K562 (cell line): Measurements from ENCODE around the gene PPFIBP2. TPM values are rescaled to one million over a fixed set of nuclear protein-coding genes. Genes with fewer than 3 reads are reported as not detected.

Experiments used
- ATAC-seq: fragments of 200-7000 bp; cut with Tn5 transposase; 3 replicates; pipeline ENCODE4 v1.9.1; 2020; ENCODE audit warnings: moderate library complexity
- BruUV-seq: library from RNA; stranded (reverse); fragments of 400-500 nt; replicated peaks from 2 replicates; lab custom pipeline; 2021; lab: Mats Ljungman, UMichigan
- CTCF ChIA-PET: fragments of 300-600 bp; formaldehyde crosslinking; extraction: SDS; loops from one replicate; lab custom pipeline; 2021; ENCODE audit warnings: low intra/inter-chr PET ratio; lab: Yijun Ruan, JAX
- POLR2A ChIA-PET: fragments of 300-600, 350-650 bp; sonication (Branson Sonifier 250); formaldehyde crosslinking; extraction: SDS; loops from one replicate; lab custom pipeline; 2021; ENCODE audit warnings: antibody characterized with exemption, inconsistent platforms; lab: Yijun Ruan, JAX
- DNase-seq, 4 experiments: peaks; one replicate each; pipeline versions ENCODE4 v3.0.0 to v3.0.0-alpha.2; 2011 to 2018; ENCODE audit warnings: low spot score in 3 of 4, mixed read lengths in 3 of 4; ENCODE audit errors: extremely low read depth in 1 of 4
- FAIRE-seq: peaks from 2 replicates; lab custom pipeline; 2011; peaks lifted over from hg19 to GRCh38; lab: Jason Lieb, UNC
- H2AFZ ChIP-seq: 2 replicates; pipeline ENCODE4 v1.6.0; 2011; ENCODE audit warnings: low read depth, low read length, control low read depth, inconsistent platforms
- H3K27ac ChIP-seq: fragments of 200-600 bp; 3 replicates; pipeline ENCODE4 v1.8.0; 2011; ENCODE audit warnings: low read depth, mild to moderate bottlenecking, control low read depth, inconsistent platforms, low read length, moderate library complexity, mixed read lengths; ENCODE audit errors: extremely low read depth
- H3K27me3 ChIP-seq, 2 experiments: fragments of 300-600 bp in 1 of 2; 2 replicates in 1 of 2; 3 replicates in 1 of 2; pipeline versions ENCODE4 v1.6.0 to v1.8.0; 2011; ENCODE audit warnings: inconsistent platforms in 2 of 2, low read length in 2 of 2, mild to moderate bottlenecking in 1 of 2, mixed read lengths in 1 of 2, moderate library complexity in 1 of 2; ENCODE audit not compliant: control insufficient read depth in 2 of 2, insufficient read depth in 2 of 2
- H3K36me3 ChIP-seq: fragments of 300-600 bp; 3 replicates; pipeline ENCODE4 v1.8.0; 2011; ENCODE audit warnings: mild to moderate bottlenecking, low read length, inconsistent platforms; ENCODE audit not compliant: control insufficient read depth, insufficient read depth
- H3K4me1 ChIP-seq, 2 experiments: fragments of 200-600 bp in 1 of 2; replicated peaks in 1 of 2; 2 replicates in 1 of 2; 3 replicates in 1 of 2; pipeline versions ENCODE4 v1.5.1 to v1.8.0; 2011; ENCODE audit warnings: inconsistent platforms in 2 of 2, low read length in 2 of 2, mild to moderate bottlenecking in 1 of 2, mixed read lengths in 1 of 2, moderate library complexity in 1 of 2; ENCODE audit not compliant: control insufficient read depth in 2 of 2, insufficient read depth in 2 of 2
- H3K4me2 ChIP-seq: 2 replicates; pipeline ENCODE4 v1.6.1; 2011; ENCODE audit warnings: low read length, control low read depth, inconsistent platforms, mixed read lengths; ENCODE audit not compliant: insufficient read depth
- H3K4me3 ChIP-seq: fragments of 200-600 bp; sonication (generic), shearing (Covaris generic); 2 replicates; pipeline ENCODE4 v1.5.1; 2016; ENCODE audit warnings: control low read depth, inconsistent platforms
- H3K79me2 ChIP-seq: fragments of 200-600 bp; 3 replicates; pipeline ENCODE4 v1.8.0; 2011; ENCODE audit warnings: low read length, inconsistent platforms; ENCODE audit not compliant: control insufficient read depth, insufficient read depth
- H3K9ac ChIP-seq, 2 experiments: 2 replicates each; pipeline versions ENCODE4 v1.6.0 to v1.6.1; 2011; ENCODE audit warnings: low read depth in 2 of 2, low read length in 2 of 2, control low read depth in 1 of 2, inconsistent platforms in 1 of 2, mild to moderate bottlenecking in 1 of 2, mixed read lengths in 1 of 2; ENCODE audit not compliant: insufficient read depth in 1 of 2
- H3K9me1 ChIP-seq: one replicate; pipeline ENCODE4 v1.6.0; 2011; ENCODE audit warnings: inconsistent platforms, mild to moderate bottlenecking, low read length, moderate library complexity; ENCODE audit not compliant: control insufficient read depth, insufficient read depth
- H3K9me3 ChIP-seq: replicated peaks from 2 replicates; pipeline ENCODE4 v1.5.1; 2011; ENCODE audit warnings: low read depth, low read length, inconsistent platforms; ENCODE audit not compliant: control insufficient read depth, insufficient read depth
- H4K20me1 ChIP-seq: replicated peaks from 2 replicates; pipeline ENCODE4 v1.6.1; 2011; ENCODE audit warnings: low read length, inconsistent platforms, mixed read lengths; ENCODE audit not compliant: control insufficient read depth, insufficient read depth
- EWSR1 ChIP-seq: fragments of 450-650 bp; IDR thresholded peaks from 2 replicates; pipeline ENCODE4 v1.6.1; 2018; ENCODE audit warnings: borderline replicate concordance, mild to moderate bottlenecking, low read depth, moderate library complexity; ENCODE audit not compliant: partially characterized antibody
- FOXP1 ChIP-seq: sonication (generic); formaldehyde crosslinking; IDR thresholded peaks from 2 replicates; pipeline ENCODE4 v1.8.0; 2022; ENCODE audit warnings: mild to moderate bottlenecking, missing genetic modification reagents
- MYBL2 ChIP-seq, 2 experiments: fragments of 450-650 bp in 1 of 2; sonication (generic) in 1 of 2; formaldehyde crosslinking in 1 of 2; IDR thresholded peaks; 2 replicates each; pipeline versions ENCODE4 v1.6.1 to v1.8.1; 2017 to 2022; ENCODE audit warnings: borderline replicate concordance in 1 of 2, inconsistent platforms in 1 of 2, low read depth in 1 of 2, mild to moderate bottlenecking in 1 of 2, missing genetic modification reagents in 1 of 2, moderate library complexity in 1 of 2
- MYC ChIP-seq, 2 experiments: fragments of 250-450 bp in 1 of 2; sonication (Bioruptor Pico) in 1 of 2; IDR thresholded peaks; 2 replicates each; pipeline versions ENCODE4 v1.5.1 to v1.6.1; 2012 to 2021; ENCODE audit warnings: low read depth in 2 of 2, borderline replicate concordance in 1 of 2, improper control_type of control experiment in 1 of 2, low read length in 1 of 2, mild to moderate bottlenecking in 1 of 2, moderate library complexity in 1 of 2
- RBM34 ChIP-seq: fragments of 200-400 bp; formaldehyde crosslinking; IDR thresholded peaks from 2 replicates; pipeline ENCODE4 v1.6.1; 2018; ENCODE audit warnings: low read length, borderline replicate concordance; ENCODE audit not compliant: insufficient read depth
- RFX7 ChIP-seq: fragments of 250-450 bp; sonication (Bioruptor Pico); IDR thresholded peaks from 2 replicates; pipeline ENCODE4 v1.5.1; 2021; ENCODE audit warnings: mild to moderate bottlenecking
- ZFPM2 ChIP-seq: fragments of 250-450 bp; sonication (Bioruptor Pico); IDR thresholded peaks from 2 replicates; pipeline ENCODE4 v1.5.1; 2022; ENCODE audit warnings: mild to moderate bottlenecking
- ZNF124 ChIP-seq: sonication (generic); formaldehyde crosslinking; IDR thresholded peaks from 2 replicates; pipeline ENCODE4 v1.8.1; 2022; ENCODE audit warnings: missing genetic modification reagents
- ZNF23 ChIP-seq: fragments of 250-450 bp; sonication (Bioruptor Pico); IDR thresholded peaks from 2 replicates; pipeline ENCODE4 v1.4.0; 2020; ENCODE audit warnings: mild to moderate bottlenecking
- ZNF445 ChIP-seq: fragments of 250-450 bp; sonication (Bioruptor Pico); IDR thresholded peaks from 2 replicates; pipeline ENCODE4 v1.4.0; 2020; ENCODE audit warnings: low read depth, mild to moderate bottlenecking, moderate library complexity
- WGBS: fragments of 100-300 bp; shearing (Covaris generic); methylation state at CpG from one replicate; pipeline ENCODE4 v1.1.6; 2016; ENCODE audit warnings: low coverage, mixed read lengths; ENCODE audit not compliant: insufficient coverage; ENCODE audit errors: missing lambda C conversion rate; 5-methylcytosine and 5-hydroxymethylcytosine counted together
- in situ Hi-C: fragments of 300-500 bp; cut with MboI; formaldehyde crosslinking; loops from 4 replicates; pipeline ENCODE4 v1.15.0; 2018; ENCODE audit warnings: inconsistent platforms, mixed read lengths
- intact Hi-C: fragments of 100-400 bp; cut with micrococcal nuclease; formaldehyde crosslinking; loops from 2 replicates; pipeline ENCODE4 v1.14.2; 2022
- polyA plus RNA-seq, 8 experiments: library from polyadenylated mRNA; depleted of rRNA in 4 of 8; stranded (reverse) in 5 of 8; unstranded in 3 of 8; fragments of >200 nt; fragmentation: Nextera tagmentation in 2 of 8; fragmentation: Illumina TruSeq in 1 of 8; extraction: Ambion mirVana in 2 of 8; extraction: Trizol in 1 of 8; gene quantifications; 2 replicates each; pipeline versions ENCODE4 v1.2.1 to v1.2.3, GENCODE V29; 2011 to 2014; ENCODE audit warnings: inconsistent platforms in 1 of 8, missing spikeins in 1 of 8
- total RNA-seq, 7 experiments: library from RNA; depleted of rRNA in 6 of 7; stranded (reverse); fragments of >200 nt in 6 of 7; fragmentation: Illumina TruSeq in 2 of 7; extraction: Trizol in 2 of 7; gene quantifications; 2 replicates each; pipeline versions ENCODE4 v1.2.1 to v1.2.3, GENCODE V29; 2011 to 2021; ENCODE audit warnings: low replicate concordance in 1 of 7
- TF ChIP-seq, protein P1 (sequence below), 2 experiments: IDR thresholded peaks in 1 of 2; conservative IDR thresholded peaks in 1 of 2; 2 replicates each; pipeline ENCODE4 v1.6.1; 2016; ENCODE audit warnings: low read depth in 2 of 2, mild to moderate bottlenecking in 1 of 2, missing compliant biosample characterization in 1 of 2, missing genetic modification characterization in 1 of 2, moderate library complexity in 1 of 2
- TF ChIP-seq, protein P2 (sequence below): fragments of 250-450 bp; sonication (Bioruptor Pico); IDR thresholded peaks from 2 replicates; pipeline ENCODE4 v1.4.0; 2020

PPFIBP2 gene
- total and polyA plus RNA-seq, 9 of the 15 experiments (the other 6 are each of a cell fraction or from before 2014, with no cell fraction given), result 0.18 to 3.4 (median 1.2) TPM

DNA sequence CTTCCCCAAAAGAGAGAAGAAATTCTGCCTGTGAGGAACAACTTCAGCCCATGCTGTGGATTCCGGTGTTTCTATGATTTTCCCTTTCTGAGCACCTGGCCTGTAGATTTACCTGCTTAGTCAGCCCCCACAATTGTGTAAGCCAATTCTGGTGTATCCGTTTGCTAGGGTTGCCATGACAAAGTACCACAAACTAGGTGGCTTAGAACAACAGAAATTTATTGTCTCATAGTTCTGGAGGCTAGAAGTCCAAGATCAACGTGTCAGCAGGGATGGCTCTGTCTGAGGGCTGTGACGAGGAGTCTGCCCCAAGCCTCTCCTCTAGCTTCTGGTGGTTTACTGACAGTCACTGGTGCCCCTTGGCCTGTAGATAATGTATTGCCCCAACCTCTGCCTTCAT is 175.4 kb downstream of the PPFIBP2 start:
- H3K4me1 ChIP-seq, result no peaks in the 10 kb centered on the region
- BruUV-seq, result no TSS peak
- no peak for DNase-seq
- intact Hi-C loops (no loop called here), in situ Hi-C loops (no loop called here)
- no peaks in the 10 kb centered on the region for H3K9me3 ChIP-seq
- no peak overlapping the region for H3K4me3 ChIP-seq
- H3K36me3 ChIP-seq, result no peaks in the 10 kb centered on the region
- no peak for ATAC-seq
- ChIA-PET CTCF (no interaction called here), POLR2A (interaction anchor here (1.6 kb wide), 1 partner anchor 8 kb away, joined by 4 read pairs; no protein-coding TSS in a partner anchor)
- H3K4me2 ChIP-seq, result no peak overlapping the region
- H3K27me3 ChIP-seq, result peaks cover 0 to 9% of the 10 kb centered on the region in 2 experiments; a peak in 2 of 5 replicates
- H2AFZ ChIP-seq, result no peak overlapping the region
- no peak overlapping the region for H3K27ac ChIP-seq
- no peaks in the 10 kb centered on the region for H4K20me1 ChIP-seq
- no peaks in the 10 kb centered on the region for H3K79me2 ChIP-seq
- H3K9me1 ChIP-seq, result no peaks in the 10 kb centered on the region
- FAIRE-seq, result no peak
- H3K9ac ChIP-seq, result no peak overlapping the region
- 0% methylated on average over 4 of the region's 4 CpGs for WGBS
- TF ChIP-seq MYC (IDR thresholded peaks at IDR 0.05; ENCODE audit: low read depth, low read length) (no peak), MYC (CRISPR knock-in tag; IDR thresholded peaks at IDR 0.05; ENCODE audit: borderline replicate concordance, low read depth) (no peak), EWSR1 (no peak), RBM34 (no peak), MYBL2 (IDR thresholded peaks at IDR 0.05; ENCODE audit: low read depth) (no peak), MYBL2 (CRISPR knock-in tag; IDR thresholded peaks at IDR 0.05; ENCODE audit: borderline replicate concordance) (no peak), ZNF445 (CRISPR knock-in tag) (no peak), FOXP1 (no peak), RFX7 (CRISPR knock-in tag) (no peak), ZNF23 (CRISPR knock-in tag) (no peak), ZNF124 (CRISPR knock-in tag) (no peak), ZFPM2 (CRISPR knock-in tag) (no peak)
- TF ChIP-seq, protein P1, sequence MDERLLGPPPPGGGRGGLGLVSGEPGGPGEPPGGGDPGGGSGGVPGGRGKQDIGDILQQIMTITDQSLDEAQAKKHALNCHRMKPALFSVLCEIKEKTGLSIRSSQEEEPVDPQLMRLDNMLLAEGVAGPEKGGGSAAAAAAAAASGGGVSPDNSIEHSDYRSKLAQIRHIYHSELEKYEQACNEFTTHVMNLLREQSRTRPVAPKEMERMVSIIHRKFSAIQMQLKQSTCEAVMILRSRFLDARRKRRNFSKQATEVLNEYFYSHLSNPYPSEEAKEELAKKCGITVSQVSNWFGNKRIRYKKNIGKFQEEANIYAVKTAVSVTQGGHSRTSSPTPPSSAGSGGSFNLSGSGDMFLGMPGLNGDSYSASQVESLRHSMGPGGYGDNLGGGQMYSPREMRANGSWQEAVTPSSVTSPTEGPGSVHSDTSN (CRISPR knock-in tag; IDR thresholded peaks at IDR 0.05; ENCODE audit: low read depth), result no peak
- TF ChIP-seq, protein P1 (tag; conservative IDR thresholded peaks at IDR 0.05; ENCODE audit: low read depth), result no peak
- TF ChIP-seq, protein P2, sequence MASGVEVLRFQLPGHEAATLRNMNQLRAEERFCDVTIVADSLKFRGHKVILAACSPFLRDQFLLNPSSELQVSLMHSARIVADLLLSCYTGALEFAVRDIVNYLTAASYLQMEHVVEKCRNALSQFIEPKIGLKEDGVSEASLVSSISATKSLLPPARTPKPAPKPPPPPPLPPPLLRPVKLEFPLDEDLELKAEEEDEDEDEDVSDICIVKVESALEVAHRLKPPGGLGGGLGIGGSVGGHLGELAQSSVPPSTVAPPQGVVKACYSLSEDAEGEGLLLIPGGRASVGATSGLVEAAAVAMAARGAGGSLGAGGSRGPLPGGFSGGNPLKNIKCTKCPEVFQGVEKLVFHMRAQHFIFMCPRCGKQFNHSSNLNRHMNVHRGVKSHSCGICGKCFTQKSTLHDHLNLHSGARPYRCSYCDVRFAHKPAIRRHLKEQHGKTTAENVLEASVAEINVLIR (CRISPR knock-in tag), result no peak
